Measurements from ENCODE around the gene SLC4A3. TPM values are rescaled to one million over a fixed set of nuclear protein-coding genes. Genes with fewer than 3 reads are reported as not detected.

Gene SLC4A3
- total and polyA plus RNA-seq, 8 donors, result 1.4 to 10.2 (median 2.9) TPM

GRCh38 chr2:219671279-219671678 is 43.8 kb downstream of the SLC4A3 start:
- FAIRE-seq (no peak), DNase-seq (no peak), ATAC-seq (no peak)
- 42 to 45% methylated on average over 5 of the region's 5 CpGs for WGBS, 2 donors
- H3K4me3 ChIP-seq, result no peak overlapping the region
- H3K27ac ChIP-seq, result no peak overlapping the region
- H3K9me3 ChIP-seq, result no peaks in the 10 kb centered on the region
- intact Hi-C loops (cut with DNase I), result no loop called here
- TF ChIP-seq, protein P1, sequence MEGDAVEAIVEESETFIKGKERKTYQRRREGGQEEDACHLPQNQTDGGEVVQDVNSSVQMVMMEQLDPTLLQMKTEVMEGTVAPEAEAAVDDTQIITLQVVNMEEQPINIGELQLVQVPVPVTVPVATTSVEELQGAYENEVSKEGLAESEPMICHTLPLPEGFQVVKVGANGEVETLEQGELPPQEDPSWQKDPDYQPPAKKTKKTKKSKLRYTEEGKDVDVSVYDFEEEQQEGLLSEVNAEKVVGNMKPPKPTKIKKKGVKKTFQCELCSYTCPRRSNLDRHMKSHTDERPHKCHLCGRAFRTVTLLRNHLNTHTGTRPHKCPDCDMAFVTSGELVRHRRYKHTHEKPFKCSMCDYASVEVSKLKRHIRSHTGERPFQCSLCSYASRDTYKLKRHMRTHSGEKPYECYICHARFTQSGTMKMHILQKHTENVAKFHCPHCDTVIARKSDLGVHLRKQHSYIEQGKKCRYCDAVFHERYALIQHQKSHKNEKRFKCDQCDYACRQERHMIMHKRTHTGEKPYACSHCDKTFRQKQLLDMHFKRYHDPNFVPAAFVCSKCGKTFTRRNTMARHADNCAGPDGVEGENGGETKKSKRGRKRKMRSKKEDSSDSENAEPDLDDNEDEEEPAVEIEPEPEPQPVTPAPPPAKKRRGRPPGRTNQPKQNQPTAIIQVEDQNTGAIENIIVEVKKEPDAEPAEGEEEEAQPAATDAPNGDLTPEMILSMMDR (IDR thresholded peaks at IDR 0.05), result no peak
- H3K4me1 ChIP-seq, result no peaks in the 10 kb centered on the region
- H3K36me3 ChIP-seq, result no peaks in the 10 kb centered on the region
- H3K27me3 ChIP-seq, result no peaks in the 10 kb centered on the region

- no peaks in the 10 kb centered on the region for H3K27me3 ChIP-seq
- FAIRE-seq (no peak), ATAC-seq (no peak), DNase-seq (no peak)
- no peaks in the 10 kb centered on the region for H3K9me3 ChIP-seq
- H3K4me3 ChIP-seq, result no peak overlapping the region
- H3K4me1 ChIP-seq, result no peaks in the 10 kb centered on the region
- H3K27ac ChIP-seq, result no peak overlapping the region
- WGBS, 2 donors, result 71 to 80% methylated on average over 3 of the region's 3 CpGs
- intact Hi-C loops (cut with DNase I), result no loop called here
- H3K36me3 ChIP-seq, result no peaks in the 10 kb centered on the region
- TF ChIP-seq, protein P1 (IDR thresholded peaks at IDR 0.05), result no peak
Observed at GRCh38 chr2:219672406-219672805, 45.0 kb downstream of the SLC4A3 start.

DNA sequence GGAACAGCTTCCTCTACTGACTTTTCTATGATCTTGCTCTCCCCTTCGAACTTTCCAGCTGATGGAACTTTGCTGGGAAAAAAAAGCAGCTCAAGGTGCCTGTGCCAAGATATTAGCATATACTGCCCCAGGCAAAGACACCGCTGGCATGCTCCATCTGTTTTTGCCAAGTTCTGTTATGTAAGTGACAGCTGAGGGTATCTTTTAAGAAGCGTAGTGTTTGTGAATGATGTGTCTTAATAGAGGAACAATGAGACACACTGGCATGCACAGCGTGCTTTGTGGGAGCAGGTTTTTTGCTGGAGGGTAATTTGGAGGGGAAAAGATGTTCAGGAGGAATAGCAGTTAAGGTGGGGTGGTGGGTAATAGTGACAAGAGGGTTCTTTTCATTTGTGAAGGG is 47.8 kb downstream of the SLC4A3 start:
- Histone ChIP-seq H3K9me3 (no peaks in the 10 kb centered on the region), H3K27me3 (no peaks in the 10 kb centered on the region), H3K27ac (no peak overlapping the region), H3K4me1 (no peaks in the 10 kb centered on the region), H3K4me3 (no peak overlapping the region), H3K36me3 (no peaks in the 10 kb centered on the region)
- ATAC-seq (no peak), DNase-seq (no peak), FAIRE-seq (no peak)
- WGBS, 2 donors, result 65 to 73% methylated on average over 4 of the region's 4 CpGs
- intact Hi-C loops (cut with DNase I), result no loop called here
- TF ChIP-seq, protein P1 (IDR thresholded peaks at IDR 0.05), result no peak

- DNase-seq, result no peak
- WGBS, 2 donors, result 11 to 25% methylated on average over 1 of the region's 1 CpG
- TF ChIP-seq, protein P1 (IDR thresholded peaks at IDR 0.05), result no peak
Observed at GRCh38 chr2:219676586-219676985, 49.2 kb downstream of the SLC4A3 start.

DNA sequence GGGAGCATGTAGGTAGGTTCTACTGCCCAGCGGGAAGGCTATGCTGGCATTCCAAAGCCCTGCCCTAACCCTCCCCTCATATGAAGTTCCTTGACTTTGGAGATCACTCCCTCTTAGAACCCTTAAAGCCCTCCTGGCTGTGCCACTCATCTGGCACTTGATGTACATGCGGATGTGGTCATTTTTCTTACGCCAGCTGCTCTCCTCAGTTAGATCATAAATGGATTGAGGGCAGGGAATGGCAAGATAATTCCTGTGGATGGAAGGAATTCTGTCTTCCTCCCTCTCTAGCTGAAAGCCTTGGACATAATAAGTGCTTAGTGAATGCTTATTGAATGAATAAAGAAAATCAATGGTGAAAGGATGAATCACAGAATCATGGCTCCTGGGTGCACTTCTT is 51.6 kb downstream of the SLC4A3 start:
- ATAC-seq, result no peak
- TF ChIP-seq, protein P1 (IDR thresholded peaks at IDR 0.05), result no peak
- WGBS, 2 donors, result 65 to 93% methylated on average over 3 of the region's 3 CpGs
- DNase-seq, result no peak
- Histone ChIP-seq H3K9me3 (no peaks in the 10 kb centered on the region), H3K27me3 (no peaks in the 10 kb centered on the region), H3K4me1 (no peaks in the 10 kb centered on the region), H3K4me3 (no peak overlapping the region), H3K36me3 (no peaks in the 10 kb centered on the region), H3K27ac (no peak overlapping the region)
- intact Hi-C loops (cut with DNase I), result no loop called here
- no peak for FAIRE-seq

More at GRCh38 chr2:219676586-219676985, 49.2 kb downstream of the SLC4A3 start:
- Histone ChIP-seq H3K36me3 (no peaks in the 10 kb centered on the region), H3K4me3 (no peak overlapping the region), H3K27me3 (no peaks in the 10 kb centered on the region), H3K9me3 (no peaks in the 10 kb centered on the region), H3K27ac (no peak overlapping the region), H3K4me1 (no peaks in the 10 kb centered on the region)
- intact Hi-C loops (cut with DNase I), result no loop called here
- ATAC-seq, result peak in 2 of 4 donors; percentile 38 to 44
- no peak for FAIRE-seq
